Effector memory CD8-positive, alpha-beta T cell (primary cell): ENCODE measurements around the gene SERPINA10.

Experiments used
- ATAC-seq: fragments of 150-1000 bp; cut with Tn5 transposase; replicated peaks from 2 replicates; pipeline ENCODE4 v1.10.0; 2021; ENCODE audit warnings: mild to moderate bottlenecking, moderate library complexity
- DNase-seq, 3 experiments: peaks; one replicate each; pipeline ENCODE4 v3.0.0; 2021
- H3K27ac Mint-ChIP-seq, 2 donors: one replicate each; pipeline ENCODE4 v1.8.0; 2022; ENCODE audit warnings: mild to moderate bottlenecking in 2 of 2, mixed read lengths in 2 of 2, moderate library complexity in 2 of 2
- H3K27me3 Mint-ChIP-seq, 2 donors: one replicate each; pipeline ENCODE4 v1.8.0; 2022; ENCODE audit warnings: mixed read lengths in 2 of 2
- H3K36me3 Mint-ChIP-seq: one replicate; pipeline ENCODE4 v1.8.0; 2022; ENCODE audit warnings: mild to moderate bottlenecking, moderate library complexity, mixed read lengths; ENCODE audit not compliant: insufficient read depth
- H3K4me1 Mint-ChIP-seq, 2 donors: one replicate each; pipeline ENCODE4 v1.8.0; 2022; ENCODE audit warnings: low read depth in 2 of 2, mixed read lengths in 2 of 2
- H3K4me3 Mint-ChIP-seq, 2 donors: one replicate each; pipeline ENCODE4 v1.8.0; 2022; ENCODE audit warnings: mild to moderate bottlenecking in 2 of 2, mixed read lengths in 2 of 2, moderate library complexity in 2 of 2
- H3K9me3 Mint-ChIP-seq, 2 donors: one replicate each; pipeline ENCODE4 v1.8.0; 2022; ENCODE audit warnings: mixed read lengths in 2 of 2

The SERPINA10 gene

DNA sequence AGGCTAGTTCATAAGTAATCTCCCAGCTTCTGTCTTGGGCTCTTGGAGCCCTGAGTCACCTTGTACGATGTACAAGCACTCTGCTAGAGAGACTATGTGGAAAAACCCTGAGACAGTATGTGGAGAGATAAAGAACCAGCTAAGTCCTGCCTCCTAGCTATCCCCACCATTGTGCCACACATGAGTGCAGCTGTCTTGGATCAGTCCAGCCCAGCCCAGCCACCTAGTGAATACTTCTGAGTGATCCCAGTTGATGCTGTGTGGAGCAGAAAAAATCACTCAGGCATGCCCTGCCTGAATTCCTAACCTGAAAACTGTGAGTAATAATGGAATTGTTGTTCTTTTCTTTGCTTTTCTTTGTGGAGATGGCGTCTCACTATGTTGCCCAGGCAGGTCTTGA, 35.1 kb upstream of the SERPINA10 start:
- no peaks in the 10 kb centered on the region for H3K4me1 Mint-ChIP-seq
- no peaks in the 10 kb centered on the region for H3K9me3 Mint-ChIP-seq
- no peak overlapping the region for H3K4me3 Mint-ChIP-seq
- ATAC-seq, result no peak
- H3K27me3 Mint-ChIP-seq, result peaks cover 12 to 39% of the 10 kb centered on the region in 2 donors
- DNase-seq, result no peak
- H3K27ac Mint-ChIP-seq, result no peak overlapping the region
- no peaks in the 10 kb centered on the region for H3K36me3 Mint-ChIP-seq

DNA sequence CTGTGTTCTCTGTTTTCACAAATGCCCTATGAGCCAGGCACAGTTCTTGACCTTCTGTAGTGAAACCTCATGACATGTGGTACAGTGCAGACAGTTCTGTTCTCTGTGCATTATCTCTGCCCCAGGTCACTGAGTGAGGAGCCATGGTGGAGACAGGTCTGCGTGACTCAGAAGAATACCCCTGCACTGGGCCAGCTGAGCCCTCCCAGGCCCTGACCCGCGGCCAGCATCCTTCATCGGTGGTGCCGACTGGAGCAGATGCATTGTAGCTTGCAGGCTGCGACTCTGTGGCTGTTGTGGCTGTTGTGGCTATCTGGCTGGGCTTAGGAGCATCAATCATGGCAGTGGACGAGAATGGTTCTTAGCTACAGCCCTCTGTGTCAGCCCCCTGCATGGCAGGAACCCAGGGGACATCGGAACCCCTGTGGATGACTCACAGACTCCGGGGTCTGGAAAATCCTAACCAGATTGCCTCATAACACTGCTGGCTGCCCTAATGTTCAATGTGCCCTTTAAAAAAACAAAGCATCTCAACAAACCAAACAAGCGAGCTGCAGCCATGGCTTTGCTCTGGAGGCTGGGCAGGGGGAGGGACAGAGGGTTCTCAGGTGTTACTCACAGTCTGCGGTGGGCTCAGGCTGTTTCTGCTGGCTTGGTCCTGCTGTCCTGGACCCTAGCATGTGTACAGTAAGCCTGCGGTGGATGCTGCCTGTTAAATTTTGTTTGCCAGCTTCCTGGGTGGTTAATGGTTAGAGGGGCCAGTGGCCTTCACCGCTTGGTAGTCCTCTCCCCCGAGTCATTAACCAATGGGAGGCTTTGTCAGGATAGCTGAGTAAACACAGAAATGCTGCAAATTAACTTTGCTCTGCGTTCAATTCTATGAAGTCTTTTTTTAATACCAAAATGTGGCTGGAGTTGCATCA, 29.8 kb upstream of the SERPINA10 start, which contains the start of gene SERPINA6:
TSS of gene SERPINA6 (minus strand) at position 689 of the 923 bp plus-strand sequence. CDS start 8,688 bp downstream, outside the sequence.
- DNase-seq (no peak), ATAC-seq (no peak)
- H3K4me3 Mint-ChIP-seq, result no peak within 1 kb of the TSS
- H3K27me3 Mint-ChIP-seq, result peaks cover 12 to 23% of the 10 kb centered on the region in 2 donors
- no peaks in the 10 kb centered on the region for H3K4me1 Mint-ChIP-seq
- H3K36me3 Mint-ChIP-seq, result no peaks in the 10 kb centered on the region
- H3K27ac Mint-ChIP-seq, result no peak within 1 kb of the TSS
- H3K9me3 Mint-ChIP-seq, result no peaks in the 10 kb centered on the region

DNA sequence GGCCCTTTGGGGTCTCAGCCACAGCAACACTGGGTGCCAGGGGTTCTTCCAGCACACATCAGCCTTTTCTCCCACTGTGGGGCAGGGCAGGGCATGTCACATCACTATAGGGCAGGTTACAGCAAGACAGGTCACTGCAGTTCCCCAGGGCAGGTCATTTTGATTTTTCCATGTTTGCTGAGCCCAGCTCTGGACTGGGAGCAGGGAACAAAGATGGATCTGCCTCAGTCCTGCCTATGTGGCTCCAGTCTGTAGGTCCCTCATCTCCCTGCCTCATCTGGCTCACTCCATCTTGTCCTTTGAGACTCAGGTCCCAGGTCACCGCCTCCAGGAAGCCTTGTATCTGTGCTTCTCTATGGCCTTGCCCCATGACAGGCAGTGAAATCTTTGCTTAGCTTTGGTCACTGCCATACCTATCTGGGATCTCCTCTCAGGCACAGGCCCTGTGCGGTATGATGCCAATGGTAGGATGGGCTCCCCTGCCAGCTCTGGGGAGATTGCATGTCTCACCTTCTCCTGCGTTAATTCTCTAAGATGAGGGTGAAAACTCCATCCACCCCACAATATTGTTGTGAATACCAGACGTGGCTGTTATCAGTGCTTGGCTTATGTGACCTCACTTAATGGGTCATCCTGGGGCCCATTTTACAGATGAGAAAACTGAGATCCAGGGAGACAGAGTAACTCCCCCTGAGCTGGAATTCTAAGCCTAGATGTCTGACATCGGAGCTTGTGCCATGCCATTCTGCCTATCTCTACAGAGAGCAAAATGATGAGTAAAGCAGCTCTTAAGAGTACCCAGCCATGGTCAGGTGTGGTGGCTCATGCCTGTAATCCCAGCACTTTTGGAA, 28.6 kb upstream of the SERPINA10 start:
- Mint-ChIP-seq H3K27ac (no peak overlapping the region), H3K36me3 (no peaks in the 10 kb centered on the region), H3K4me3 (no peak overlapping the region), H3K4me1 (no peaks in the 10 kb centered on the region), H3K27me3 (peaks cover 10 to 23% of the 10 kb centered on the region in 2 donors), H3K9me3 (no peaks in the 10 kb centered on the region)
- no peak for DNase-seq
- ATAC-seq, result no peak

DNA sequence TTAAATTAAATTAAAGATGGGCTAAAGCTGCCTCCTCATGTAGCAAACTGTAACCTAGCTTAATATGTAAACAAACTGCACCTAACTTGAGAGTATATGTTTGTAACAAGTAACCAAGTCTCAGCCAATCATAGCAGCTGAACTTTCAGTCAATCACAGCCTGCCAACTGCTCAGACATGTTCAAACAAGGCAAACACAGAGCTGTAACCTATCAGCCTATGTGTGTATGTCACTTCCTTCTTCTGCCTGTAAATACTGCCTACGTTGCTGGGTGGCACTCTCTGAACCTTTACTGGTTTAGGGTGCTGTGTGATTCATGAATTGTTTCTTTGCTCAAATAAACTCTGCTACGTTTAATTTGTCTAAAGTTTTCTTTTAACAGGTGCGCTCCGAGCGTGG, 27.2 kb upstream of the SERPINA10 start:
- no peak overlapping the region for H3K27ac Mint-ChIP-seq
- H3K27me3 Mint-ChIP-seq, result peaks cover 0 to 12% of the 10 kb centered on the region in 2 donors
- H3K4me1 Mint-ChIP-seq, result no peaks in the 10 kb centered on the region
- H3K36me3 Mint-ChIP-seq, result no peaks in the 10 kb centered on the region
- ATAC-seq (no peak), DNase-seq (no peak)
- H3K4me3 Mint-ChIP-seq, result no peak overlapping the region
- H3K9me3 Mint-ChIP-seq, result no peaks in the 10 kb centered on the region

DNA sequence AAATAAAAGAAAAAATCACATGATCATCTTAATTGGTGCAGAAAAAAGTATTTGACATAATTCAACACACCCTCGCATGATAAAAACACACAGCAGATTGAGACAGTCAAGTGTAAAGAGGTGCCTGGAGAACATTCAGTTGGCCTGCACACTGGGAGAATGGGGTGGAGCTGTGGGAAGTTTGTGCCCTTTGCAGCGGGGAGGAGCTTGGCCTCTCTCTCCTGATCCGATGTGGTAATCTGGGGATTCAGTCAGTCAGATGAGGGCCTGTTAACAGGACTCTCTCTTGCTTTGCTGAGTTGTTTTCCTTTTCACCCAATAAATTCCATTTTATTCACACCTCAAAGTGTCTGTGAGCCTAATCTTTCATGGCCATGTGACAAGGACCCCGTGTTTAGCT, 24.2 kb upstream of the SERPINA10 start:
- H3K27ac Mint-ChIP-seq, result no peak overlapping the region
- peaks cover 0 to 12% of the 10 kb centered on the region in 2 donors for H3K27me3 Mint-ChIP-seq
- H3K36me3 Mint-ChIP-seq, result no peaks in the 10 kb centered on the region
- H3K9me3 Mint-ChIP-seq, result no peaks in the 10 kb centered on the region
- ATAC-seq (no peak), DNase-seq (no peak)
- H3K4me1 Mint-ChIP-seq, result no peaks in the 10 kb centered on the region
- no peak overlapping the region for H3K4me3 Mint-ChIP-seq

DNA sequence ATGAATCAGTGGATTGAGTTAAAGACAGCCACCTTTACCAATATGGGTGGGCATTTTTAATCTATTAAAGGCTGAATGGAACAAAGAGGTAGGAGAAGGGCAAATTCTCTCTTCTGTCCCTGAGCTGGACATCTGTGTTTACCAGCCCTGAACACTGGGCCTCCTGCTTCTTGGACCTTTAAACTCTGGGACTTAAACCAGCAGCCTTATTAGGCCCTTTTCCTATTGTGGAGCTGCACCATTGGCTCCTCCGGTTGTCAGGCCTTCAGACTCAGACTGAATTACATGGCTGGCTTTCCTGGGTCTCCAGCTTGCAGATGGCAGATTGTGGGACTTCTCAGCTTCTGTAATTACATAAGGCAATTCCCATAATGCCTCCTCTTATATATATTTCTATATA, 23.6 kb upstream of the SERPINA10 start:
- ATAC-seq, result no peak
- Mint-ChIP-seq H3K36me3 (no peaks in the 10 kb centered on the region), H3K9me3 (no peaks in the 10 kb centered on the region), H3K27ac (no peak overlapping the region), H3K27me3 (peaks cover 0 to 11% of the 10 kb centered on the region in 2 donors), H3K4me1 (no peaks in the 10 kb centered on the region), H3K4me3 (no peak overlapping the region)
- no peak for DNase-seq

DNA sequence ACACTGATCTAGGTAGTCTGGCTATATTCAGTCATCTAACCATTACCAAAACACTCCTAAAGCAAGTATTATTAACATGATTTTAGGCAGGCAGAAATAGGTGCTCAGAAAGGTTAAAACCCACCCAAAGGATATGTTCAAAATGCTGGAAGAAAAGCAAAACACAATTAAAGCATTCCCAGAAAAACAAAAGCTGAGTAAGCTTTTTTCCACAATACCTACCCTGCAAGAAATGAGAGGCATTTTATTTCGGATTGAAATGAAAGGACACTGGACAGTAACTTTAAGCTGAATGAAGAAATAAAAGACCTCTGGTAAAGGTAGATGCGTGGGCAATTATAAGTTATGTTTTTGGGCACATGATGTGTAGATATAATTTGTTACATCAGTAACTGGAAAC, 21.8 kb upstream of the SERPINA10 start:
- ATAC-seq, result no peak
- no peaks in the 10 kb centered on the region for H3K36me3 Mint-ChIP-seq
- no peak overlapping the region for H3K4me3 Mint-ChIP-seq
- H3K4me1 Mint-ChIP-seq, result no peaks in the 10 kb centered on the region
- no peak overlapping the region for H3K27ac Mint-ChIP-seq
- H3K9me3 Mint-ChIP-seq, result no peaks in the 10 kb centered on the region
- H3K27me3 Mint-ChIP-seq, result no peaks in the 10 kb centered on the region
- no peak for DNase-seq

DNA sequence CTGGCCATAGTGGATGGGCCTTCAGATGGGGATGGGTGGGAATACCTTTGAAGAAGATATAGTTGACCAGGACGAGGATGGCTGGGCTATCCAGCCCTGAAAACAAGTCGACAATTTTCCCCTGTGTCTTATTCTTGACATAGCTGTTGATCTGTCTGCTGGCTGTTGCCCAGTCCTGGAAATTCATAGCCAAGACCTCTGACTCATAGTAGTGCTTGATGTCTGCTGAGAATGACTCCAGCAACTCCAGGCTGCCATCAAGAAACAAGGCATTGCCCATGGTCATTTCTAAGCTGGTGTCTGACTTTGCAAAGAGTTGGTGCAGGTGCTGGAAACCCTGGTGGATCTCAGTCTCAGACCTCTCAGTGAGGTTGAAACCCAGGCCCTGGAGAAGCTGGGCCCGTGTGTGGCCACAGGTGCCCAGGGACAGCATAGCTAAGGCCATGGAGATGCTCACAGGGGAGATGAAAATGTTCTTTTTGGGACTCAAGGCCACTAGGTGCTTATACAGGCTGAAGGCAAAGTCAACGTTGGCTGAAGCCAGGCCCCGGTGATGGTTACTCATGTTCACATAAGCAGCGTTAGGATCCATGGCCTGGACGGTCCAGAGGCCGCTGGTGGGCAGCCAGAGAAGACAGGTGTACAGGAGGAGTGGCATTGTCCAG, 21.1 kb upstream of the SERPINA10 start:
- peaks cover 0 to under 1% of the 10 kb centered on the region in 2 donors for H3K9me3 Mint-ChIP-seq
- ATAC-seq (no peak), DNase-seq (no peak)
- H3K36me3 Mint-ChIP-seq, result no peaks in the 10 kb centered on the region
- no peaks in the 10 kb centered on the region for H3K27me3 Mint-ChIP-seq
- H3K4me1 Mint-ChIP-seq, result no peaks in the 10 kb centered on the region
- H3K4me3 Mint-ChIP-seq, result no peak overlapping the region
- H3K27ac Mint-ChIP-seq, result no peak overlapping the region

DNA sequence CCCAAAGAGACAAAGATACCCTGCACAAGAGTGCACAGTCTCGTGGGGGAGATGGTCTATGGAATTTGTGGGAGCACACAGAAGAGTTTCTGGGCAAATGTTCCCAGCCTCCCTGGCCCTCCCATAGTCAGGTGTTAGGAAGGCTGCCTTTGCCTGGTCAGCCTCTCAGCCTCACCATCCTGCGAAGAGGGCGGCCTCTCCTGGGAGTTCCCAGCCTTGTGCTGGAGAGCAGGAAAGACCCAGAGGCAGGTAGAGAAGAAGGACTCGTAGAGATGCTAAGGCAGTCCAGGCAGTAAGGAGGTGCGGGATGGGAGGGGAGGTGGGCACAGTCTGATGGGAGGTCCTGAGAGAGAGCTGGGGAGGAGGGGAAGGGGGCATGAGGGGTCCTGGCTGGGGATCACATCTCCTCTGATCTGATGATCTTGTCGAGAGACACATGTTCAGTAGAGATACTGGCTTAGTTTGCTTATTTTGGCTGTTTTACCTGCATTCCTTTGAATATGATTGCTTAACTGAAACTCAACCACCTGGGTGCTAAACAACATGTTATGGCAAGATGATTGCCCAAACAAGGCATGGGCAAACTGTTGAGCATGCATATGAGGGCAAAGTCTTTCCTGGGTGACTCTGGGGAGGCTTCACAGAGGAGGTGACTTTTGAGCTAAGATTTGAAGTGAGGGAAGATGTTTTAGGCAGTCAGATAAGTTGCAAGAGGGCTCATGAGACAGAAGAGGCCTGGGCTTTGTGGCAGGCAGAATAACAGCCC, 19.6 kb upstream of the SERPINA10 start:
- no peak for ATAC-seq
- H3K9me3 Mint-ChIP-seq, result peaks cover 5 to 15% of the 10 kb centered on the region in 2 donors
- H3K4me3 Mint-ChIP-seq, result no peak overlapping the region
- no peak overlapping the region for H3K27ac Mint-ChIP-seq
- H3K4me1 Mint-ChIP-seq, result no peaks in the 10 kb centered on the region
- no peaks in the 10 kb centered on the region for H3K36me3 Mint-ChIP-seq
- no peak for DNase-seq
- H3K27me3 Mint-ChIP-seq, result peaks cover 0 to 9% of the 10 kb centered on the region in 2 donors

DNA sequence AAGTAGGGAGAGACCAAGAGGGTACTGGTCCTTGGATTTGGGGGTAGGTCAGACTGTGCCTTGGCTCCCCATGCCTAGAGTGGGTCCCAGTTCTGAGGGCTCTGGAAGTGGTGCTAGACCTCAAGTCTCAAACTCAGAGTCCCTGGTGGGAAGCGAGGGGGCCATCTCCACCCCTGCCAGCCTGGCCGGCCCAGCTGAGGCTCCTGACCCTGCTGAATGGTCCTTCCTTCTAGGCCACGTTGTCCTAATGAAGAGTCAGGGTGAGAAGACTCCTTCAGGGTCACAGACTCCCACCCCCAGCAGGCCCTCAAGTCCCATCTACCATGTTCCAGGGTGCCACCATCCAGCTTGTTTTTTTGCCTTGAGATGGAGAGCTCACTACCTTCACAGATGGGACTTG, 17.2 kb upstream of the SERPINA10 start:
- Mint-ChIP-seq H3K4me1 (no peaks in the 10 kb centered on the region), H3K4me3 (no peak overlapping the region), H3K27ac (no peak overlapping the region), H3K9me3 (peaks cover 5 to 15% of the 10 kb centered on the region in 2 donors), H3K27me3 (peaks cover 0 to 10% of the 10 kb centered on the region in 2 donors), H3K36me3 (no peaks in the 10 kb centered on the region)
- no peak for ATAC-seq
- DNase-seq, result no peak

DNA sequence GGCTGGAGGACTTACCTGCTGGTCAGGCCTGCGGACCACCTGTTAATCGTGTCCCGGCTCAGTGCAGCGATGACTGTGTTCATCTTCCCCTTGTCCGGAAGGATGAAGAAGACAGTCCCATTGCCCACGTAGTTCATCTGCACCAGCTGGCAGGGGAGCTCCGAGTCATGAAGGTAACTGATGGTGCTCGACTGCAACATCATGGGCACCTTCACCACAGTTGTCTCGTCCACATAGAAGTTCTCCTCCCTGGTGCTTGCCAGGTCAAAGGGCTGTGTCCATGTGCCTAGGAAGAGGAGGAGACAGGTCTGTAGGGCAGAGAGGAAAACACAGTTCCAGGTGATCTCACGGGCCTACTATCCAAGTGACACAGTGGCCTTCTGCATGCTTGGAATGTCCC, 16.7 kb upstream of the SERPINA10 start:
- Mint-ChIP-seq H3K9me3 (peaks cover 5 to 15% of the 10 kb centered on the region in 2 donors), H3K27me3 (peaks cover 0 to 10% of the 10 kb centered on the region in 2 donors), H3K36me3 (no peaks in the 10 kb centered on the region), H3K4me1 (no peaks in the 10 kb centered on the region), H3K27ac (no peak overlapping the region), H3K4me3 (no peak overlapping the region)
- no peak for ATAC-seq
- no peak for DNase-seq

DNA sequence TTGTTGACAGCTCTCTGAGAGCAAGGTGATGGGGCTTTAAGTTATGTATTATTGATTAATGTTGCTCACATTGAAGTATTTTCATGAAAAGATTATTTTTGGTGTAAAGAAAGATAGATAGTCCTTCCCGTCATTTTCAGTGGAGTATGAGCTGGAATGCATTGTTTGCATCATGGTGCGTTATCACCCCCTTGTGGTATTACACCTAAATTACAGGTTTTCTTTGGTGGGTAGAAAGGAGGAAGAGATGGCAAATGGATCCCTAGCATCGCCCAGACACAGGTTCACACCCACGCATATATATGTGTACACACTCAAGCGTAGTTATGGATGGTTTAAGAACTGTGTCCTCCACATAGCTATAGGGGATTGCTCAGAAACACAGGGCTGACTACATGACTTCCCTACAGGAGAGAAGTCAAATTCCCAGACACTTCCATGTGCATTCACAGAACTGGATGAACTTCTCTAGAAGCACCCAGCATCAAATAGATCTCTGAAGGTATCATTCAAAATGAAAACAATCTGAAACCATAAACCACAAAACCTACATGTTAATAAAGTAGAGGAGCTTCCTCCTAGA, 14.4 kb upstream of the SERPINA10 start:
- H3K27ac Mint-ChIP-seq, result no peak overlapping the region
- ATAC-seq, result no peak
- no peaks in the 10 kb centered on the region for H3K4me1 Mint-ChIP-seq
- no peak overlapping the region for H3K4me3 Mint-ChIP-seq
- peaks cover 0 to 10% of the 10 kb centered on the region in 2 donors for H3K27me3 Mint-ChIP-seq
- H3K36me3 Mint-ChIP-seq, result no peaks in the 10 kb centered on the region
- peaks cover 5 to 15% of the 10 kb centered on the region in 2 donors for H3K9me3 Mint-ChIP-seq
- no peak for DNase-seq
